Hepatocyte (in vitro differentiated cells): ENCODE results near the gene ZNF669. TPM values are rescaled to one million over a fixed set of nuclear protein-coding genes. Genes with fewer than 3 reads are reported as not detected.

Source experiments
- DNase-seq: peaks from one replicate; pipeline ENCODE4 v3.0.0-alpha.2; 2016; ENCODE audit warnings: low spot score
- H2AFZ ChIP-seq: fragments of 200-600 bp; sonication (generic); 2 replicates; pipeline ENCODE4 v1.6.0; 2016; ENCODE audit warnings: antibody characterized with exemption, mild to moderate bottlenecking
- H3K27ac ChIP-seq: fragments of 200-600 bp; sonication (generic); 2 replicates; pipeline ENCODE4 v1.5.1; 2016; ENCODE audit warnings: mild to moderate bottlenecking
- H3K27me3 ChIP-seq: fragments of 200-600 bp; sonication (generic); 2 replicates; pipeline ENCODE4 v1.6.1; 2016
- H3K36me3 ChIP-seq: fragments of 200-600 bp; sonication (generic); replicated peaks from 2 replicates; pipeline ENCODE4 v1.5.1; 2016; ENCODE audit warnings: low read depth; ENCODE audit not compliant: insufficient read depth
- H3K4me1 ChIP-seq: fragments of 200-600 bp; sonication (generic); 2 replicates; pipeline ENCODE4 v1.5.1; 2016; ENCODE audit warnings: mild to moderate bottlenecking, moderate library complexity; ENCODE audit not compliant: insufficient read depth
- H3K4me2 ChIP-seq: fragments of 200-600 bp; sonication (generic); 2 replicates; pipeline ENCODE4 v1.6.0; 2016
- H3K4me3 ChIP-seq: fragments of 200-600 bp; sonication (generic); 2 replicates; pipeline ENCODE4 v1.5.1; 2016; ENCODE audit warnings: mild to moderate bottlenecking
- H3K79me2 ChIP-seq: fragments of 200-600 bp; sonication (generic); 2 replicates; pipeline ENCODE4 v1.6.0; 2017; ENCODE audit warnings: mild to moderate bottlenecking
- H3K9me2 ChIP-seq: fragments of 200-600 bp; sonication (generic); replicated peaks from 2 replicates; pipeline ENCODE4 v1.6.0; 2017; ENCODE audit warnings: mild to moderate bottlenecking; ENCODE audit not compliant: insufficient read depth
- H3K9me3 ChIP-seq: fragments of 200-600 bp; sonication (generic); 2 replicates; pipeline ENCODE4 v1.5.1; 2016; ENCODE audit warnings: low read depth, mild to moderate bottlenecking
- H4K20me1 ChIP-seq: fragments of 200-600 bp; sonication (generic); 2 replicates; pipeline ENCODE4 v1.6.0; 2016; ENCODE audit warnings: mild to moderate bottlenecking; ENCODE audit not compliant: insufficient read depth, poor library complexity, severe bottlenecking
- CTCF ChIP-seq: fragments of 200-600 bp; sonication (generic); IDR thresholded peaks from 2 replicates; pipeline ENCODE4 v1.5.1; 2016; ENCODE audit warnings: antibody characterized with exemption, mild to moderate bottlenecking; ENCODE audit not compliant: poor library complexity
- EZH2 ChIP-seq: fragments of 200-600 bp; sonication (generic); IDR thresholded peaks from 2 replicates; pipeline ENCODE4 v1.6.1; 2016; ENCODE audit warnings: antibody characterized with exemption, mild to moderate bottlenecking, borderline replicate concordance
- EZH2phosphoT487 ChIP-seq: fragments of 200-600 bp; sonication (generic); IDR thresholded peaks from one replicate; pipeline ENCODE4 v1.6.1; 2018; ENCODE audit warnings: antibody characterized with exemption, mild to moderate bottlenecking, low read depth, moderate library complexity; ENCODE audit not compliant: unreplicated experiment, severe bottlenecking
- WGBS: methylation state at CpG from one replicate; pipeline ENCODE4 v1.1.6; 2016; ENCODE audit warnings: low lambda C conversion rate; ENCODE audit errors: missing lambda C conversion rate; 5-methylcytosine and 5-hydroxymethylcytosine counted together
- polyA plus RNA-seq: library from polyadenylated mRNA; unstranded; fragments of >200 nt; fragmentation: Nextera tagmentation; extraction: Ambion mirVana; gene quantifications from 2 replicates; pipeline ENCODE4 v1.2.1, GENCODE V29; 2016
- total RNA-seq: library from RNA; depleted of rRNA; stranded (reverse); fragments of >200 nt; gene quantifications from 2 replicates; pipeline ENCODE4 v1.2.3, GENCODE V29; 2014

The ZNF669 gene
- total and polyA plus RNA-seq, 2 experiments from 2014 or later: 6.9 to 11.9 TPM

- no peak for TF ChIP-seq CTCF
- no peak for TF ChIP-seq EZH2
- TF ChIP-seq EZH2phosphoT487: no peak
- H3K36me3 ChIP-seq: no peaks in the 10 kb centered on the region
- H2AFZ ChIP-seq: peak overlapping the region; percentile 74
- peak overlapping the region; percentile 93 for H3K27ac ChIP-seq
- no peaks in the 10 kb centered on the region for H4K20me1 ChIP-seq
- no peaks in the 10 kb centered on the region for H3K4me1 ChIP-seq
- peak overlapping the region; percentile 88 for H3K4me2 ChIP-seq
- no peaks in the 10 kb centered on the region for H3K9me3 ChIP-seq
- H3K27me3 ChIP-seq: no peaks in the 10 kb centered on the region
- DNase-seq: no peak
- H3K4me3 ChIP-seq: peak overlapping the region; percentile 99
- peaks cover 52% of the 10 kb centered on the region for H3K79me2 ChIP-seq
- 0% methylated on average over 8 of the region's 8 CpGs for WGBS
- H3K9me2 ChIP-seq: no peaks in the 10 kb centered on the region
Measured at GRCh38 chr1:247077876-247078257, 26.3 kb downstream of the ZNF669 start.

DNA sequence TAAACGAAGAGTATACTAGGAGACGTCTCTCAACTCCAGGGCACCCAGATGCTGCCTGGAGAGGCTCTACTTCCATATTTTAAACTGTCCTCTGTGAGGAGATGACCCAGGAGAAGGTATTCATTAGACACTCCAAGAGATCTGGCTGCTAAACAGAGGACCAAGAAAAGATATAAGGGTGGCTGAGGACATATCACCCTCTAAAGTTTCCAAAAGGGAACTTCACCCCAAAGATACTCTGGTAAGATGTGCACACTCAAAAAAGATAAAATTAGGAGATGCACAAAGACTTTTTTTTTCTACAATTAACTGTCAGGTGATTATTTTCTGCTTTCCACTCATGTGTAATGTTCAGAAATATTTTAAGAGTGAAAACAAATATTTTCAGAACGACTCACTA is 26.9 kb downstream of the ZNF669 start:
- Histone ChIP-seq H3K4me1 (no peaks in the 10 kb centered on the region), H3K27ac (no peak overlapping the region), H3K9me3 (no peaks in the 10 kb centered on the region), H3K4me3 (no peak overlapping the region), H3K27me3 (no peaks in the 10 kb centered on the region), H3K79me2 (peaks cover 57% of the 10 kb centered on the region), H2AFZ (no peak overlapping the region), H3K9me2 (no peaks in the 10 kb centered on the region), H4K20me1 (no peaks in the 10 kb centered on the region), H3K36me3 (no peaks in the 10 kb centered on the region), H3K4me2 (peak overlapping the region; percentile 88)
- TF ChIP-seq EZH2 (no peak), EZH2phosphoT487 (no peak), CTCF (no peak)
- DNase-seq: no peak
- 90% methylated on average over 3 of the region's 3 CpGs for WGBS

GRCh38 chr1:247070645-247071044 is 33.5 kb downstream of the ZNF669 start:
- Histone ChIP-seq H3K9me2 (no peaks in the 10 kb centered on the region), H3K4me3 (no peak overlapping the region), H3K36me3 (no peaks in the 10 kb centered on the region), H3K4me2 (no peak overlapping the region), H3K79me2 (peaks cover 85% of the 10 kb centered on the region), H3K27me3 (no peaks in the 10 kb centered on the region), H3K4me1 (no peaks in the 10 kb centered on the region), H2AFZ (no peak overlapping the region), H3K27ac (no peak overlapping the region), H3K9me3 (peaks cover 8% of the 10 kb centered on the region), H4K20me1 (no peaks in the 10 kb centered on the region)
- DNase-seq: no peak
- 83% methylated on average over 3 of the region's 3 CpGs for WGBS
- no peak for TF ChIP-seq EZH2
- TF ChIP-seq CTCF: no peak
- no peak for TF ChIP-seq EZH2phosphoT487

DNA sequence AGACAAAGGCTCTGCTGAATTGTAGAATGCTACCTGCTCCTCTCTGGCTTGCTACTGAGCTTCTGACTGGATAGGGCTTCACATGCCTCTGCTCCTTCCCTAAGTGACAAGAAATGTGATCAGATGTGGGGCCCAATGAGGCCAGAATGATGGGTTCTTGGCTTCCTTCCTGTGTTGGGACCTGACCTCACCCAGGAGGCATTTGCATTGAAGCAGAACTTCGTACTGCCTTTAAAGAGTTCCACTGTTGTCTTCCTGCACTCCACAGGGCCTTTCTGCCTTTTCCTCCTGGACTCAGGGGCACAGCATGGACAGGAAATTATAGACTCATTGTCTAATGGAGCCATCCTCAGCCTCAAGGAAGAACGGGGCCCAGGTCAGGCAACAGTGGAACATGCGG is 39.9 kb downstream of the ZNF669 start:
- DNase-seq: no peak
- Histone ChIP-seq H3K9me2 (no peaks in the 10 kb centered on the region), H2AFZ (no peak overlapping the region), H3K27me3 (no peaks in the 10 kb centered on the region), H3K4me1 (no peaks in the 10 kb centered on the region), H3K36me3 (no peaks in the 10 kb centered on the region), H3K9me3 (peaks cover 2% of the 10 kb centered on the region), H4K20me1 (no peaks in the 10 kb centered on the region), H3K4me3 (no peak overlapping the region), H3K79me2 (peaks cover 84% of the 10 kb centered on the region), H3K27ac (no peak overlapping the region), H3K4me2 (no peak overlapping the region)
- TF ChIP-seq EZH2phosphoT487 (no peak), CTCF (no peak)
- WGBS: 96% methylated on average over 3 of the region's 3 CpGs
